NCI-H146 treated with DMSO at 0.1 percent for 48 hours (cell line): ENCODE measurements around the gene MYO15A.
"Not testable (repeated sequence)": the region's sequence is repeated elsewhere in the genome, so short reads cannot be mapped to it uniquely, and the experiment has no call there.

Experiments used
- DNase-seq: peaks from one replicate; lab custom pipeline; 2025; ENCODE audit not compliant: unreplicated experiment; lab: John Stamatoyannopoulos, UW

Gene MYO15A

GRCh38 chr17:18216906-18217305 is 108.3 kb downstream of the MYO15A start:
- DNase-seq = not testable (repeated sequence)

GRCh38 chr17:18217412-18218015 is 109.0 kb downstream of the MYO15A start:
- DNase-seq = peak; percentile 14

- DNase-seq = no peak
Measured at GRCh38 chr17:18218756-18219415, 110.3 kb downstream of the MYO15A start.

DNA sequence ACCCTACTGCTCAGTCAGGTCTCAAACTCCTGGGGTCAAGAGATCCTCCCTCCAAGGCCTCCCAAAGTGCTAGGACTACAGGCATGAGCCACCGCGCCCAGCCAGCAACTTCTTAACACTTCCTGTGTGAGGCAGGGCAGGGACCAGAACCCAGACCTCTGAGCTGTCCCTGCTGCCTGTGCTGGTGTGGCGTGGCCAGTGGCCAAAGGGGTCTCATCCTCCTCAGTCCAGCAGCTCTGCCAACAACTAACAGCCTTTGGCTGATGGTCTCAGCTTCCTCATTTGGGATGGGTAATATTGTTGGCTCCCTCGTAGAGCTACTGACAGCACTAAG is 115.5 kb downstream of the MYO15A start:
- DNase-seq = no peak

GRCh38 chr17:18224387-18225120 is 116.0 kb downstream of the MYO15A start:
- DNase-seq = no peak

DNA sequence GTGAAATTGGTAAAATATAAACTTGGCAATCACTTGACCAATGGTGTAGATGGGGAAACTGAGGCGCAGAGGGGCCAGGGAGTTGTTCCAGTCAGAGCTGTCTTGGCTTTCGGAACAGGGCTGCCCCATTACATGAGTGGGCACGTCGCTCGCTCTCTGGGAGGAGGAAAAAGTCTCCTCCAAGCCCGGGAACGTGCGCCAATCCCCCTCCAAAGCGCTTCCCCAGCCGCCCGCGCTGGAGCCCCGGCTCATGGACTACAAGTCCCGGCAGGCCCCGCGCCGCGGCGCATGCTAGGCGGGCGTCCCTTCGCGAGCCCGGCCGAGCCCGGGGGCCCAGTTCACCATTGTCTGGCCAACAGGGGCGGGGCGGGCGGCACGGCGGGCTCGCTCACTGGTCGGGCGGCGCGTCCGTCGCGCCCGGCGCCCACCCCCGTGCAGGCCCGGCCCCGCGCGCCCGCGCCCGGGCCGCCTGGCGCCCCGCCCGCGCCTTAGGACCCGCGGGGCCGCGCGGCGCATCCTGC is 116.6 kb downstream of the MYO15A start, which contains the start of gene LLGL1:
Gene LLGL1 (plus strand): TSS at position 515 of the 521 bp plus-strand sequence. CDS start 48 bp downstream, outside the sequence.
- DNase-seq = peak; percentile 65

GRCh38 chr17:18225642-18226283 is 117.2 kb downstream of the MYO15A start:
- DNase-seq = no peak

- no peak for DNase-seq
Measured at GRCh38 chr17:18226284-18226945, 117.9 kb downstream of the MYO15A start.

DNA sequence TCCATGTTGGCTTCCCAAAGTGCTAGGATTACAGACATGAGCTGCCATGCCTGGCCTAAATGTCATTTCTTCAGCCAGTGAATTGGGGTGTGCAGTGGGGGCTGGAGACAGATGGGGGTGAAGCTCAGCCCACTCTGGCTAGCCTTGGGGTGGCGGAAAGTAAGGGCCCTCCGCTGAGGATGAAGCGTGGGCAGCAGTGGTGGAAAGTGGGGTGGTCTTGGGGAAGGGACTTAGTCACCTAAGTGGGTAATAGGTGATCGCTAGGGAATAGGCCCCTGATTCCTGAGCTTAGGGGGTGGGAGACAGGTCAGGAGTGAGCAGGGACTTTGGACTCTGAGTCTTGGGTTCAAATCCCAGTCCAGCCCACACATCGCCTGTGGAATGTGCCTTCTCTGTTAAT is 119.1 kb downstream of the MYO15A start:
- no peak for DNase-seq

DNA sequence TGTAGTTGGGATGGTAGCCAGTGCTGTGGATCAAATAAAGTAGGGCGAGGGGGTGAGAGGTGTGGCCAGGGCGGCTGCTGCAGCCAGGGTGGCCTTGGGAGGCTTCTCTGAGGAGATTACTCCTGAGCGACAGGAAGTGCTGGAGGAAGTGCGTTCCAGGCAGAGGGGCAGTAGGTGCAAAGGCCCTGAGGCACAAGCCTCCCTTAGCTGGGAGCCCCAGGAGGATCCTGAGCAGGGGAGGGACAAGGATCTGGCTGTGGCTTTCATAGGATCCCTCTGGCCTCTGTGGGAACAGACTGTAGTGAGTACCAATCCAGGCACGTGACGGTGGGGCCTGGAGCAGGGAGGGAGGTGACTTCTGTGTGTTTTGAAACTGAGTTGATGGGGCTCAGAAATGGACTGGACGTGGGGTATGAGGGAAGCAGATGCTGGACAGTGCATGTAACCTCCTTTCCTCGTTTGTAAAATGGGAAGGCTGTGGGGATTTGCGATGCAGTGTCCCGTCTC is 119.7 kb downstream of the MYO15A start:
- no peak for DNase-seq

DNA sequence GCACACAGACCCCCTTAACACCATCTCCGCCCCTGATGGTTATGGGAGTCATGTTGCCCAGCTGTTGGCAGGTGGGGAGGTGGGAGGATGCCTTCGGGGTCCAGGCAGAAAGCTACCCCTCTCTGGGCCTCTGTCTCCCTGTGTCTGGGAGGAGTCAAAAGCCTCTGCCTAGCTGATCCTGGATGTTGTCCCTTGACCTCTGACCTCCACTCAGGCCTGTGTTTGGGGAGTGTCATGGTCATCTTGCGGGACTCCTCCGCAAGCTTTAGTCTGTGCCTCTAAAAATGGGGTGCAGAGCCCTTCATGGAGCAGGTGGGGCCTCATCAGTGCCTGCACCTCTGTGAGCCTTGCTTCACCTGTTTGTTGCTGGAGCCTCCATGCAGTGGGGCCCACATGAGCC is 120.7 kb downstream of the MYO15A start:
- DNase-seq = no peak
